HCT116 (cell line): ENCODE results near the gene TPM2.
"Not testable (repeated sequence)": the region's sequence is repeated elsewhere in the genome, so short reads cannot be mapped to it uniquely, and the experiment has no call there.

ENCODE experiments used
- CBX3 ChIP-seq: IDR thresholded peaks from 2 replicates; pipeline ENCODE4 v1.6.1; 2012; ENCODE audit warnings: low read depth
- CTCF ChIP-seq, 3 experiments: fragments of 200-600 bp in 1 of 3; sonication (generic) in 1 of 3; IDR thresholded peaks in 2 of 3; conservative IDR thresholded peaks in 1 of 3; 2 replicates each; pipeline ENCODE4 v1.5.1; 2012 to 2017; ENCODE audit warnings: low read depth in 2 of 3, low read length in 2 of 3, antibody characterized with exemption in 1 of 3, borderline replicate concordance in 1 of 3, control low read depth in 1 of 3, mild to moderate bottlenecking in 1 of 3, mixed read lengths in 1 of 3, mixed run types in 1 of 3, moderate library complexity in 1 of 3; ENCODE audit not compliant: insufficient read depth in 1 of 3
- ELF1 ChIP-seq: IDR thresholded peaks from 2 replicates; pipeline ENCODE4 v1.6.1; 2012; ENCODE audit warnings: low read depth, borderline replicate concordance
- EZH2 ChIP-seq: fragments of 200-600 bp; sonication (generic); IDR thresholded peaks from 2 replicates; pipeline ENCODE4 v1.6.1; 2017; ENCODE audit warnings: antibody characterized with exemption, mixed run types
- EZH2phosphoT487 ChIP-seq: fragments of 200-600 bp; IDR thresholded peaks from 2 replicates; pipeline ENCODE4 v1.6.1; 2018; ENCODE audit warnings: antibody characterized with exemption, borderline replicate concordance
- JUND ChIP-seq: IDR thresholded peaks from 2 replicates; pipeline ENCODE4 v1.6.1; 2012
- MAX ChIP-seq: IDR thresholded peaks from 2 replicates; pipeline ENCODE4 v1.6.1; 2012
- POLR2A ChIP-seq: IDR thresholded peaks from 2 replicates; pipeline ENCODE4 v1.7.0; 2011; ENCODE audit warnings: borderline replicate concordance; ENCODE audit not compliant: insufficient read depth, insufficient read length; ENCODE audit errors: extremely low read depth
- POLR2AphosphoS5 ChIP-seq: IDR thresholded peaks from 2 replicates; pipeline ENCODE4 v1.6.1; 2011; ENCODE audit warnings: mild to moderate bottlenecking, low read depth, low read length, moderate library complexity
- REST ChIP-seq: IDR thresholded peaks from 2 replicates; pipeline ENCODE4 v1.6.1; 2012; ENCODE audit warnings: low read depth
- SP1 ChIP-seq: IDR thresholded peaks from 2 replicates; pipeline ENCODE4 v1.6.1; 2012; ENCODE audit warnings: low read depth
- SRF ChIP-seq: IDR thresholded peaks from 2 replicates; pipeline ENCODE4 v1.6.1; 2012; ENCODE audit warnings: low read depth
- YY1 ChIP-seq: IDR thresholded peaks from 2 replicates; pipeline ENCODE4 v1.6.1; 2011; ENCODE audit warnings: low read length, low read depth, moderate library complexity, mild to moderate bottlenecking; ENCODE audit not compliant: insufficient replicate concordance; ENCODE audit errors: extremely low read depth

- TF ChIP-seq CTCF (IDR thresholded peaks at IDR 0.05 in 2 of 3, conservative IDR thresholded peaks at IDR 0.05 in 1 of 3; ENCODE audit: borderline replicate concordance in 1 of 3, insufficient read depth in 1 of 3, low read depth in 2 of 3, low read length in 2 of 3); SP1; SRF; EZH2; REST; POLR2AphosphoS5; CBX3; YY1; POLR2A; JUND; ELF1; MAX; EZH2phosphoT487: not testable (repeated sequence)
These were observed 50.5 kb downstream of the TPM2 start for GRCh38 chr9:35639225-35639624.
